HG03025 (cell line): ENCODE results near the gene RNF113B.

Source experiments
- ATAC-seq: cut with Tn5 transposase; IDR thresholded peaks from one replicate; pipeline ENCODE4 v1.9.1; 2021; ENCODE audit warnings: mild to moderate bottlenecking, moderate library complexity; ENCODE audit not compliant: unreplicated experiment, low FRiP score

RNF113B gene

GRCh38 chr13:98176777-98177608 lies at the start of gene RNF113B:
Gene RNF113B, minus strand, starts transcription at chr13:98177269. Its CDS starts 33 bp downstream, at chr13:98177236.
- no peak for ATAC-seq

DNA sequence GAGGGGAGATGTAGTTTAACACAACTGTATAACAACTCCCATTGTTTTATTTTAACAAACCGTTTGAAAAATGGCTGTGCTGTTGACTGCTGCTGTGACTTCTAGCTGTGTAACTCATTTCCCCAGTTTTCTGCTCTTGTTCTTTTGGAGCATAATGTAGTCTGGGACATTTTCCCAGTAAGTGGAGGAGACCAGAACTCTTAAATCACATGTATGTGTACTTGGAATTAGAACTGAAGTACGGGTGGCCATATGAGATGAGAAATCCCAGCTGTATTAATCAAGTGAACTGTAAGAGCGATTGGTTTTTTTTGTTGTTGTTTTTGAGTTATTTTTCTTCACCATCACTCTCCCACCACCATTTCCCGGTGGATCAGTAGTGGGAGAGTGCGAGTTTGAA lies 49.4 kb upstream of the RNF113B start:
- no peak for ATAC-seq

DNA sequence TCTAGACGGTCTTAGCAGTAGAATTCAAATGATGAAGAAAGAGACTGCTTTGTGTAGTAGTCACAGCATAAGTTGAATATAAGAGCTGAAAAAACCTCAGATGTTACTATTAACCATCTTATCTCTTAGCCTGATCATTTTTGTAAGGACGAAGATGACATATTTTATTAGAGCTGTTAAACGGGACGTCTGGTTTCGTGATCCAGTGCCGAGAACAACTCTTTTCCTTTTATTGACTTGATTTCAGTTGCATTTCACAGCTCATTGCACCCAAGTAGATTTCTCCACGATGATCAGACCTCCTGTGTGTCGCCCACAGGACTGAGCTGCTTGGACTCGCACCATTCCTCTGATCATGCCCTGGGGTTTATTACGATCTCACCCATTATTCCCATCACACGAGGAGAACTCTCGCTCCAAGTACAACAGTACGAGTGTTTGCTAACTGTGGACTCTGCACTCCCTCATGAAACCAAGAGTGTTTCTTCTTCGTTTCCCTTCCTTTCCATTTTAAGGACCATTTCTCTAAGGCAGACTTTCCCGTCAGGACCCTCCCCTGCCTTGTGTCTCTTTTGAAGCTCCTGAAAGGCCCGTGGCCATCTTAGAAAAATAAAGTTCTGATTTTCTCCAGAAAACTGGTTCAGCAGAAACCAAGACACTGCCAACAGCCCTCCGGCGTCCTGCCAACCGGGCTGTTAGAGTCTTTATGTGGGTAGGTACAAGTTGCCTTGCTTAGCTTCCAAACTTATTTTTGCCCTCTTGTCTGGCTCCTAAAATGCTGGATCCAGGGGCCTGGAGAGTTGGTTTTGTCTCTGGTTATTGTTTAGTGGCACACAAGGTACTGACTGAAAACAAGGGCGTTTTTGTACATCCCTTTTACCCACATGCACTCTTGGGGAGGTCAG lies 48.2 kb upstream of the RNF113B start:
- no peak for ATAC-seq

GRCh38 chr13:98224557-98224956 lies 47.5 kb upstream of the RNF113B start:
- no peak for ATAC-seq

GRCh38 chr13:98223741-98224140 lies 46.7 kb upstream of the RNF113B start:
- no peak for ATAC-seq

- no peak for ATAC-seq
These were observed 45.7 kb upstream of the RNF113B start for GRCh38 chr13:98222816-98223215.

- no peak for ATAC-seq
These were observed 45.0 kb upstream of the RNF113B start for GRCh38 chr13:98222081-98222554.

- ATAC-seq: no peak
These were observed 44.2 kb upstream of the RNF113B start for GRCh38 chr13:98221234-98221633.

DNA sequence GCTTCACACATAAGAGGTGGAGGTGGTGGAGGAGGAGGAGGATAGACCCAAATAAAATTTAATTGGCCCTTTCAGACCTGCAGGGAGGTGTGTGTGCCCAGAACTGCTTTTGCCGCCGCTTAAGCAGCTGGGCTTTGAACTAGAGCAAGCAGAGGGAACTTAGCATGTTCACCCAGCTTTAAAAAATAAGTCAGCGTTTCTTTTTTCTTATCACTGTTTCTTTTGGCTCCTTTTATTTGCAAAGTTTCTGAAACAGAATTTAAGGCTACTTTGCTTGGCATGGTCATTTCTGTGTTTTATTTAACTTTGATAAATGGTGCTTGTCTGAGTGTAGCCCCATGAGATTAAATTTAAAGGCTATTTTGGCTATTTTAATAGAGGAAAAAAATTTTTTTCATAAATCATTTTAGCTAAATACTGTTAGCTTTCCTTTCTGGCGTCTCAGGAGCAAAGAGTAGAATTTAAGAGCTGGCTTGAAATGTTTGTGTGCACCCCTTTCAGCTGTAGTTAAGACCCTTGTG lies 43.3 kb upstream of the RNF113B start:
- no peak for ATAC-seq

DNA sequence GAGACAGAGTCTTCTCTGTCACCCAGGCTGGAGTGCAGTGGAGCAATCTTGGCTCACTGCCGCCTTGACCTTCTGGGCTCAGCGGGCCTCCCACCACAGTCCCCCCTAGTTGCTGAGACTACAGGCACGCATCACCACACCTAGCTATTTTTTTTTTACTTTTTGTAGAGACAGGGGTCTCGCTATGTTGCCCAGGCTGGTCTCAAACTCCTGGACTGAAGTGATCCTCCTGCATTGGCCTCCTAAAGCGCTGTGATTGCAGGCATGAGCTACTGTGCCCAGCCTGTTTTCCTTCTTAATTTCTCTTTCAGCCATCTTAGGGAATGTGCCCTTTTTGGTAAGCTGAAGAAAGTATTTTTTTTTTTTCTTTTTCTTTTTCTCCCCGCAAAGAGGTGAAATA lies 42.6 kb upstream of the RNF113B start:
- no peak for ATAC-seq

GRCh38 chr13:98217597-98217996 lies 40.5 kb upstream of the RNF113B start:
- ATAC-seq: no peak

DNA sequence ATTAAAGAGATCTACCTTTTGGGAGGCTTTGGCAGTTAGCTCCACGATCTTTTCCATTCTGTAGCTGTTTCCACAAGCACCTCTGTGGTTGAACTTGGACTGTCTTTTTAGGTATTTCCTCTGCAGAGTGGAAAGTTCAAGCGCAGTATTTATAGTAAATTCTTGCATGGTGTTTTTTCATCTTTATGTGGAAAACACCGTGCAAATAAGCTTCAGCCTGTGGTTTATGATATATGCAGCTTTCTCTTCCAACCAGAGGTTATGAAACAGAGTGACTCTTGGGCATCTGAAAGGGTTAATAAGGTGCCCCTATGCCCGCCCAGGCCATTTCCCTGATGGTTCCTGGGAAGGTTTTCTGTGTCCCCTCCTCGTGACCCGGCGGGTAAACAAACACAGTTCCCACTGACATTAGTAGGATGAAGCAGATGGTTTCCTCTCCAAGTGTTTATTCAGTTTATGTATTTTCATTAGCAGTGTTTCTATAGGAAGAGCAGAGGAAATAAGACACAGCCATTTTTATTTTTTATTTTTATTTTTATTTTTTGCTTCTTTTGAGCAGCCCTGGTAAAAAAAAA lies 39.7 kb upstream of the RNF113B start:
- no peak for ATAC-seq

GRCh38 chr13:98216135-98216565 lies 39.1 kb upstream of the RNF113B start:
- no peak for ATAC-seq

GRCh38 chr13:98215508-98215907 lies 38.4 kb upstream of the RNF113B start:
- no peak for ATAC-seq

GRCh38 chr13:98214707-98215106 lies 37.6 kb upstream of the RNF113B start:
- no peak for ATAC-seq

DNA sequence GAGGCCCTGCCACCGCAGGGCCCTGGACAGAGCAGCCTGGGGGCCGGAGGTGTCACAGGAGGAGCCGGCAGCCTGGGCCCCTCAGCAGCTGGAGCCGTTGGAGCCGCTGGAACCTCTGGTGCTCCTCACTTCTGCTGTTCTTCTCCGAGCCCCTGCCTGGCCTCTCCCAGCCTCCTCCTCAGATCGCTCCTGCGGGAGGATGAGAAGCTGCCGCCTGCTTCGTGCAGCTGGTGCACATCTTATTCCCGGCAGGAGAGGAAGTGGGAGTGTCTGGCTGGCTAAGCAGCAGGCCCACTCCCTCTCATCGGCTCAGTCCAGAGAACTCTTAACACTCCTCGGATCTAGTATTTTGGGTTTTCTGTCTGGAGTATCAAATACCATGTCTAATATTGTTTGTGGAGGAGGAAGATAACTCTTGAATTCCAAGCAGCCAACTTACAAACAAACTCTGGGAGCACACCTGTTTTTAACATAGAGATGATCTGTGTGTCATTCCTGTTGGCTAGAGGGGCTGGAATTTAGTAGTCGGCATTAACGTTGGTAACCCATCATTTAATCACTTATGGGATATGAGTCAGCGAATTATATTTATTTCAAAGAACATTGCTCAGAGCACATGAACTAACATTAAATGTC lies 37.1 kb upstream of the RNF113B start:
- ATAC-seq: no peak

GRCh38 chr13:98213354-98213753 lies 36.3 kb upstream of the RNF113B start:
- no peak for ATAC-seq

GRCh38 chr13:98212763-98213162 lies 35.7 kb upstream of the RNF113B start:
- ATAC-seq: no peak

GRCh38 chr13:98208606-98209005 lies 31.5 kb upstream of the RNF113B start:
- ATAC-seq: no peak

DNA sequence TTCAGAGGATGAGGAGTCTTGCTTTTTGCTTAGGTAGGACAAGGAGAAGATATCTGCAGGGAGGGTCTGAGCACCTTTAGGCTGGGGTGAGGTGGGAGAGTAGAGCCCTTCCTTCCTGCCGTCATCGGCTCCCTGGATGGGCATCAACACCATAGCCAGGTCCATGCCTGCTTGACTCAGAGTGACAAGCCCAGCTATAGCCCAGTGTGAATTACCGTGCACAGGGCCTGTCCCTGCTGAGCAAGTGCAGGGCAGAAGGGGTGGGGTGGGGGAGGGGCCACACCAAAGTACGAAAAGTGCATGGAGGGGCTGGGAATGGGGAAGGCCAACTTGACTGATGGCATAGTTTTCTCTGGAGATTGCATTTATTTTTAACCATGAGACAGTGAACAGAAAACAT lies 30.3 kb upstream of the RNF113B start:
- no peak for ATAC-seq
